GM12873 (cell line): Measurements from ENCODE around the gene RBM20.

Experiments
- CTCF ChIP-seq: IDR thresholded peaks from 2 replicates; pipeline ENCODE4 v1.5.1; 2012; ENCODE audit warnings: low read depth, mild to moderate bottlenecking, moderate library complexity, low read length, control low read depth; ENCODE audit not compliant: insufficient read depth; ENCODE audit errors: missing control alignments

The RBM20 gene

GRCh38 chr10:110680273-110681020 lies 36.3 kb downstream of the RBM20 start:
- no peak for TF ChIP-seq CTCF

DNA sequence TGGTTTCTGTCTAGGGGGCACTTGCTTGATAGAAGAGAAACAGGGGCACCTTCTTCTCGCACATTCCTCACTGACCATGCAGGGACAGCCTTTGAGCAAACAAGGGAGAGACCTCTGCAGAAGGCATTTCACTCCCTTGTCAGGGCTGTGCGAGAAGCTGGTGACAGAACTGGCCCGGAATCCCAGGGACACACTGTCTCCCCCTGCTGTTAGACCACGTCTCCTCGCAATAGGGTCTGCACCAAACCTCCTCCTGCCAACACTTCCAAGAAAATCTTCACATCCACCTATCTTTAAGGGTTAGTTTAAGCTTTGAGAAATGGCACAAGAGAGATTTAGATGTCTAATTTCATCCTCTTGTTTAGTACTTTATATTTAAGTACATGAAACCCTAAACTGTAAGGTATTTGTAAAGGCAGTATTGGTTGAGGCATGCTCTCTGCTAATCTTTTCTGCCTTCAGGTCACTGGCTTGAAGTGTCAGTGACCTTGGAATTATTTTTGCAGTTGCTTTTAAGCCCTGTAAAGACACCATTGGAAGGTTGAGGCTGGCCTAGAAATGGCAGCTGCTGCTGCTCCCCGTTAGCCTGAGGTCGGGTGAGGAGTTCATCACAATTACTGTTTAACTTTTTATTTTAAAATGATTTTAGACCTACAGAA lies 37.0 kb downstream of the RBM20 start:
- TF ChIP-seq CTCF: peak; percentile 71

DNA sequence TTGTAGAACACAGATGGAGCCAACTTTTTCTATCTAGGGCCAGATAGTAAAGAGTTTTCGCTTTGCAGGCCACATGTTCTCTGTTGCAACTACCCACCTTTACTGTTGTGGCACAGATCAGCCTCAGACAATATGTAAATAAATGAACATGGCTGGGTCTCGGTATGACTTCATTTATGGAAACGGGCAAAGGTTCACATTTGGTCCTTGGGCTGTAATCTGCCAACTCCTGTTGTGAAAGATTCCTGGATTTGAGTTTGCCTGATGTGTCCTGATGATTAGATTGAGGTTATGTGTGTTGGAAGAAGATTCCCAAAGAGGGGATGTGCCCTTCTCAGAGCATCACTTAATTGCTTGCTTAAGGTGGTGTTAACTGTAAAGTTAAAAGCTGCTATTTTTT lies 38.2 kb downstream of the RBM20 start:
- TF ChIP-seq CTCF: no peak

DNA sequence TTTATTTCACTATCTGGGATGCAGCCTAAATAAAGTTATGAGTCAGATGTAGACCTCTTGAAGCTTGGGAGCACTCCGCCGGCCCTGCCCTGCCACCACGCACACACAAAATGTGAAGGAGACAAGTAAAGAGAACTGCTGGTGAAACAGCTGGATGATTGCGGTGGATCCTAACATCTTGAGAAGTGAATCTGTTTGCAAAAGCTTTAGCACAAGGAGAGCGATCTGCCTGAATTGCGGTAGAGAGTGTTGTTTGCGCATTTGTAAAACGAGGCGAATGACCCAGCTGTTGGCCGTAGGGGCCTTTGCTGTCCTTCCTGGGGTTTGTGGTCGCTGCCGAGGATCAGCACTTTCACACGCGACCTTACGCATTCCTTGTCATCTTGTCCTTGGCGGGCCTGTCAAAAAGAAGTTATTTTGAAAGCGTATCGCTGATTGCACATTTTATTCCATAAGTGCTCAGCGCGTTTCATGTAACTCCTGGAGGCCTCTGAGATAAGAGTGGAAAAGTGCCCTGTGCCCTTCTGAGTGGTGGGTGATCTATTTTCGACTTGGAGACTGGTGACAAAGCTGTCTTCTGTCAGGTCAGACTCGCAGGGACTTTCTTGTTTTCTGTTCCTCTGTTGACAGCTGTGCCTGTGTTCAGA lies 40.8 kb downstream of the RBM20 start:
- no peak for TF ChIP-seq CTCF

GRCh38 chr10:110686047-110686446 lies 41.9 kb downstream of the RBM20 start:
- TF ChIP-seq CTCF: no peak

GRCh38 chr10:110686949-110687348 lies 42.8 kb downstream of the RBM20 start:
- no peak for TF ChIP-seq CTCF

GRCh38 chr10:110687400-110687799 lies 43.3 kb downstream of the RBM20 start:
- no peak for TF ChIP-seq CTCF
